Amniotic stem cell (primary cell): Measurements from ENCODE around the gene SLC4A4.

Experiments used
- DNase-seq: peaks from one replicate; lab custom pipeline; 2025; lab: John Stamatoyannopoulos, UW

SLC4A4 gene

GRCh38 chr4:71473541-71474240, 134.9 kb downstream of the SLC4A4 start:
- no peak for DNase-seq

- no peak for DNase-seq
These were observed 135.9 kb downstream of the SLC4A4 start for GRCh38 chr4:71474731-71475130.

GRCh38 chr4:71476240-71476639, 137.4 kb downstream of the SLC4A4 start:
- DNase-seq = no peak

- DNase-seq = no peak
These were observed 147.9 kb downstream of the SLC4A4 start for GRCh38 chr4:71486550-71487343.

GRCh38 chr4:71487344-71487920, 148.6 kb downstream of the SLC4A4 start:
- no peak for DNase-seq

GRCh38 chr4:71494539-71494938, 155.7 kb downstream of the SLC4A4 start:
- DNase-seq = no peak

GRCh38 chr4:71495454-71495853, 156.6 kb downstream of the SLC4A4 start:
- DNase-seq = no peak

- DNase-seq = no peak
These were observed 158.3 kb downstream of the SLC4A4 start for GRCh38 chr4:71497078-71497477.

- DNase-seq = no peak
These were observed 159.2 kb downstream of the SLC4A4 start for GRCh38 chr4:71498002-71498401.

- DNase-seq = no peak
These were observed 159.8 kb downstream of the SLC4A4 start for GRCh38 chr4:71498625-71499024.

- no peak for DNase-seq
These were observed 163.2 kb downstream of the SLC4A4 start for GRCh38 chr4:71501992-71502391.

- no peak for DNase-seq
These were observed 179.6 kb downstream of the SLC4A4 start for GRCh38 chr4:71518283-71518989.

- no peak for DNase-seq
These were observed 181.5 kb downstream of the SLC4A4 start for GRCh38 chr4:71520308-71520707.

- no peak for DNase-seq
These were observed 182.0 kb downstream of the SLC4A4 start for GRCh38 chr4:71520850-71521249.

- DNase-seq = no peak
These were observed 185.9 kb downstream of the SLC4A4 start for GRCh38 chr4:71524756-71525155.

GRCh38 chr4:71526637-71527406, 188.0 kb downstream of the SLC4A4 start:
- DNase-seq = no peak

- no peak for DNase-seq
These were observed 193.6 kb downstream of the SLC4A4 start for GRCh38 chr4:71532407-71532806.

GRCh38 chr4:71533121-71533520, 194.3 kb downstream of the SLC4A4 start:
- DNase-seq = no peak

- DNase-seq = no peak
These were observed 198.8 kb downstream of the SLC4A4 start for GRCh38 chr4:71537551-71538065.

- no peak for DNase-seq
These were observed 199.7 kb downstream of the SLC4A4 start for GRCh38 chr4:71538528-71538927.

GRCh38 chr4:71540749-71541269, 202.0 kb downstream of the SLC4A4 start:
- DNase-seq = no peak
